Measurements from ENCODE around the gene C11orf42.

DNA sequence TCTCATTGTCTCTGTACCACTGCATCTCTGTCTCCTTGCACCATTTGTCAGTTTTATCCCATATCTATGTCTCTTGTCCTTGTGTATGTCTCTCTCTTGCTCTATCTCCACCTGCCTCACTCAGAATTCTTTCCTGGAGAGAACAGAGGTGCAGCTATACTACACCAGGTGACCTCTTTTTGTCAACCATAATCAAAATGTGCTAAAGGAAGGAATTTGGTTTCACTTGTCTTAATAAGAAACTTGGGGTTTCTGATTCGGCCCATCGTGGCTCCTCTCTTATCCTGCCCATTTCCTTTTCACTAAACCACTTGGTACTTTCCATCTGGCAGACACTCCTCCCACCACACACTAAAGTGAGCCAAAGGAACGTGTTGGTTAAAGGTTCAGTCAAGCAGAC lies 2.0 kb upstream of the C11orf42 start:
- TF ChIP-seq, protein P1, sequence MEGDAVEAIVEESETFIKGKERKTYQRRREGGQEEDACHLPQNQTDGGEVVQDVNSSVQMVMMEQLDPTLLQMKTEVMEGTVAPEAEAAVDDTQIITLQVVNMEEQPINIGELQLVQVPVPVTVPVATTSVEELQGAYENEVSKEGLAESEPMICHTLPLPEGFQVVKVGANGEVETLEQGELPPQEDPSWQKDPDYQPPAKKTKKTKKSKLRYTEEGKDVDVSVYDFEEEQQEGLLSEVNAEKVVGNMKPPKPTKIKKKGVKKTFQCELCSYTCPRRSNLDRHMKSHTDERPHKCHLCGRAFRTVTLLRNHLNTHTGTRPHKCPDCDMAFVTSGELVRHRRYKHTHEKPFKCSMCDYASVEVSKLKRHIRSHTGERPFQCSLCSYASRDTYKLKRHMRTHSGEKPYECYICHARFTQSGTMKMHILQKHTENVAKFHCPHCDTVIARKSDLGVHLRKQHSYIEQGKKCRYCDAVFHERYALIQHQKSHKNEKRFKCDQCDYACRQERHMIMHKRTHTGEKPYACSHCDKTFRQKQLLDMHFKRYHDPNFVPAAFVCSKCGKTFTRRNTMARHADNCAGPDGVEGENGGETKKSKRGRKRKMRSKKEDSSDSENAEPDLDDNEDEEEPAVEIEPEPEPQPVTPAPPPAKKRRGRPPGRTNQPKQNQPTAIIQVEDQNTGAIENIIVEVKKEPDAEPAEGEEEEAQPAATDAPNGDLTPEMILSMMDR (IDR thresholded peaks at IDR 0.05): no peak
- TF ChIP-seq ZFX (IDR thresholded peaks at IDR 0.05; ENCODE audit: borderline replicate concordance): no peak
